Activated T-helper 2 cell treated with anti-CD3 and anti-CD28 coated beads, Interferon-gamma antibody, Interleukin-2, Interleukin-4, amounts not matched to agents 10 μg/mL and 5 μg/mL and 100 μg/mL, durations not matched to agents 14 hours and 24 hours and 36 hours (primary cell): Measurements from ENCODE around the gene SNX6. TPM values are rescaled to one million over a fixed set of nuclear protein-coding genes. Genes with fewer than 3 reads are reported as not detected.
A peak's percentile ranks its signal among the peaks of the same experiment; 100 is the strongest.
"Not testable (repeated sequence)": the region's sequence is repeated elsewhere in the genome, so short reads cannot be mapped to it uniquely, and the experiment has no call there.

Experiments used
- DNase-seq: peaks from one replicate; pipeline ENCODE4 v3.0.0; 2021; ENCODE audit warnings: low spot score
- H3K27ac Mint-ChIP-seq: one replicate; pipeline ENCODE4 v1.8.0; 2021; ENCODE audit warnings: mixed read lengths
- H3K27me3 Mint-ChIP-seq: one replicate; pipeline ENCODE4 v1.8.0; 2021; ENCODE audit warnings: low read depth, mixed read lengths
- H3K36me3 Mint-ChIP-seq: one replicate; pipeline ENCODE4 v1.8.0; 2021; ENCODE audit warnings: low read depth, mixed read lengths
- H3K4me1 Mint-ChIP-seq: one replicate; pipeline ENCODE4 v1.8.0; 2021; ENCODE audit warnings: low read depth, mixed read lengths
- H3K4me3 Mint-ChIP-seq: one replicate; pipeline ENCODE4 v1.8.0; 2021; ENCODE audit warnings: low read depth, mild to moderate bottlenecking, moderate library complexity, mixed read lengths
- H3K9me3 Mint-ChIP-seq: one replicate; pipeline ENCODE4 v1.8.0; 2021; ENCODE audit warnings: mixed read lengths
- intact Hi-C: fragments of 100-400 bp; cut with micrococcal nuclease; formaldehyde crosslinking; loops from one replicate; pipeline ENCODE4 v1.15.1; 2023
- total RNA-seq: library from RNA; stranded (reverse); gene quantifications from 2 replicates; pipeline ENCODE4 v1.2.3, GENCODE V29; 2022

SNX6 gene
- total RNA-seq, 1 donor from 2014 or later, result 66.6 TPM

DNA sequence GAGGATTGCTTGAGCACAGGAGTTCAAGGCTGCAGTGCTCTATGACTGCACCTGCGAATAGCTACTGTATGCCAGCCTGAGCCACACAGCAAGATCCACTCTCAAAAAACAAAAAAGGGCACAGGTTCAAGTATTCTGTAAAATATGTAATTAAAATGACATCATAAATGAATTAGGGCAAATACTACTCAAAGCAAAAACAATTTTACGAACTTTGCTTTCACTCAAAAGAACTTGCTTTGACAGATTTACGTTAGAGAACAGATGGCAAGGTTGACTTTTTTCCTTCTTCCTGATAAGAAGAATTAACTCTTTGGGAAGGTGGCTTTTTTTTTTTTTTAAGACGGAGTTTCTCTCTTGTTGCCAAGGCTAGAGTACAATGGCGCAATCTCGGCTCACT is 46.4 kb downstream of the SNX6 start:
- intact Hi-C loops, result no loop called here

DNA sequence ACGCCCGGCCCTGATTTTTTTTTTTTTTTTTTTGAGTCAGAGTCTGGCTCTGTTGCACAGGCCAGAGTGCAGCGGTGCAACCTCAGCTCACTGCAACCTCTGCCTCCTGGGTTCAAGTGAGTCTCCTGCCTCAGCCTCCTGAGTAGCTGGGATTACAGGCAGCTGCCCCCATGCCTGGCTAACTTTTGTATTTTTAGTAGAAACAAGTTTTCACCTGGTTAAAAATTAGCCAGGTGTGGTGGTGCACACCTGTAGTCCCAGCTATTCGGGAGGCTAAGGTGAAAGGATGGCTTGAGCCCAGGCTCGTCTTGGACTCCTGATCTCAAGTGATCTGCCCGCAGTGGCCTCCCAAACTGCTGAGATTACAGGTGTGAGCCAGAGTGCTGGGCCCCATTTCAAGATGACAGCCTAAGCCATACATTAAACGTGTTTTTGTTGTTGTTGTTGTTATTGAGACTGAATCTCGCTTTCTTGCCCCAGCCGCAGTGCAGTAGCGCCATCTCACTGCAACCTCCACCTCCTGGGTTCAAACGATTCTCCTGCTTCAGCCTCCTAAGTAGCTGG is 47.7 kb downstream of the SNX6 start:
- H3K36me3 Mint-ChIP-seq, result peaks cover 52% of the 10 kb centered on the region
- intact Hi-C loops, result no loop called here

More for the DNA sequence above, 46.4 kb downstream of the SNX6 start:
- H3K36me3 Mint-ChIP-seq, result peaks cover 52% of the 10 kb centered on the region
- H3K4me3 Mint-ChIP-seq, result no peak overlapping the region
- peaks cover 2% of the 10 kb centered on the region for H3K4me1 Mint-ChIP-seq
- no peak overlapping the region for H3K27ac Mint-ChIP-seq
- no peak for DNase-seq
- no peaks in the 10 kb centered on the region for H3K27me3 Mint-ChIP-seq
- no peaks in the 10 kb centered on the region for H3K9me3 Mint-ChIP-seq

DNA sequence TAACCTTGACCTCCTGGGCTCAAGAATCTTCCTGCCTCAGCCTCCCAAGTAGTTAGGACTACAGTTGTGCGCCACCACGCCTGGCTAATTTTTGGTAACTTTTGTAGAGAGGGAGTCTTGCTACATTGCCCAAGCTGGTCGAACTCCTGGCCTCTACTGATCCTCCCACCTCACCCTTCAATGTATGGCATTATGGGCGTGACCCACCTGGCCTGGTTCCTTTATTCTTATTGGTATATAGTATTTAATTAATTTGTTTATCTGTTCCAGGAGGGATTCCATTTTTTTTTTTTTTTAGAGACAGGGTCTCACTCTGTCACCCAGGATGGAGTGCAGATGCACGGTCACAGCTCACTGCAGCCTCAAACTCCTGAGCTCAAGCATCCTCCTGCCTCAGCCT is 49.6 kb downstream of the SNX6 start:
- no peak overlapping the region for H3K27ac Mint-ChIP-seq
- H3K27me3 Mint-ChIP-seq, result no peaks in the 10 kb centered on the region
- peaks cover 2% of the 10 kb centered on the region for H3K4me1 Mint-ChIP-seq
- no peak for DNase-seq
- no peak overlapping the region for H3K4me3 Mint-ChIP-seq
- intact Hi-C loops, result no loop called here
- peaks cover 57% of the 10 kb centered on the region for H3K36me3 Mint-ChIP-seq
- no peaks in the 10 kb centered on the region for H3K9me3 Mint-ChIP-seq

More for the DNA sequence above, 47.7 kb downstream of the SNX6 start:
- Mint-ChIP-seq H3K27me3 (no peaks in the 10 kb centered on the region), H3K9me3 (no peaks in the 10 kb centered on the region), H3K27ac (no peak overlapping the region), H3K4me3 (no peak overlapping the region), H3K4me1 (peaks cover 2% of the 10 kb centered on the region)
- no peak for DNase-seq

DNA sequence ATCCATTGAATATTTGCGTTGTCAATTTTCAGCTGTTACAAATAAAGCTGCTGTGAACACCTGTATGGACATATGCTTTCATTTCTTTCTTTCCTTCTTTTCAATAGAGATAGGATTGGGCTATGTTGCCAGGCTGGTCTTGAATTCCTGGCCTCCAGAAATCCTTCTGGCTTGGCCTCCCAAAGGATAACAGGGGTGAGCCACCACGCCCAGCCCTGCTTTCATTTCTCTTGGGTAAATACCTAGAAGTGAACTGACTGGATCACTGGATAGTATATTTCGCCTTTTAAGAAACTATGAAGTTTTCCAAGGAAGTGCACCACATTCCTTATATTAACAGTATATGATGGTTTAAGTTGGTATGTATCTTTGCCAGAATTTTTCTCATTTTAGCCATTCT is 58.2 kb downstream of the SNX6 start:
- Mint-ChIP-seq H3K9me3 (no peaks in the 10 kb centered on the region), H3K27me3 (no peaks in the 10 kb centered on the region), H3K4me3 (no peak overlapping the region), H3K4me1 (no peaks in the 10 kb centered on the region), H3K27ac (no peak overlapping the region), H3K36me3 (peaks cover 47% of the 10 kb centered on the region)
- intact Hi-C loops, result no loop called here
- no peak for DNase-seq

DNA sequence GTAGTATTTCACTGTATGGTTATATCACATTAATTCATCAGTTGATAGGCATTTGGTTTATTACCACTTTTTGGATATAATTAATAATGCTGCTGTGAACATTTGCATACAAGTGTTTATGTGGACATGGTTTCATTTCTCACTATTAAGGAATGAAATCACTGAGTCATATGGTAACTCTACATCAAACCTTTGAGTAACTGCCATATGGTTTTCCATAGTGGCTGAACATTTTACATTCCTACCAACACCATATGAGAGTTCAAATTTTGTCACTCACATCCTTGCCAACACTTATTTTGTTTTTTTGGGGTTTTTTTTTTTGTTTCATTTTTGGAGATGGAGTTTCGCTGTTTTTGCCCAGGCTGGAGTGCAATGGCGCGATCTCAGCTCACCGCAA is 60.2 kb downstream of the SNX6 start:
- H3K4me3 Mint-ChIP-seq, result no peak overlapping the region
- H3K27me3 Mint-ChIP-seq, result no peaks in the 10 kb centered on the region
- H3K27ac Mint-ChIP-seq, result no peak overlapping the region
- no peaks in the 10 kb centered on the region for H3K9me3 Mint-ChIP-seq
- DNase-seq, result no peak
- H3K36me3 Mint-ChIP-seq, result peaks cover 47% of the 10 kb centered on the region
- no peaks in the 10 kb centered on the region for H3K4me1 Mint-ChIP-seq
- intact Hi-C loops, result no loop called here

DNA sequence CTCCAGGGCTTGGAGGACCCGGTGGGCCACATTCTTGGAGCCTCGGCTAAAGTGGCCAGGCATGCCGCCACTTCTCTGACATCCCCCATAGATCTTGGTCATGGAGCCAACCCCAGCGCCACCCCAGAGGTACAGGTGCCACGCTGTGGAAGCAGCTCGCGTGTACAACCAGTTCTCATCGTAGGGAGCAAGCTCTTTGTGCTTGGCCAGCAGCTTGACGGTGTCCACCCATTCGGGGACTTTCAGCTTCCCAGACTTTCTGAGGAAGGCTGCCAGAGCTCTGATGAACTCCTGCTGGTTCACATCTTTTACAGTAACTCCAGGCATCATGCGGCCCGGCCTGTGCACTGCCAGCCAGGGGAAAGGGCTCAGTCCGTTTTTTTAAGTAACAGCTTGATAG is 61.1 kb downstream of the SNX6 start:
- Mint-ChIP-seq H3K36me3 (peaks cover 50% of the 10 kb centered on the region), H3K27ac (no peak overlapping the region), H3K4me3 (no peak overlapping the region), H3K9me3 (no peaks in the 10 kb centered on the region), H3K4me1 (no peaks in the 10 kb centered on the region), H3K27me3 (no peaks in the 10 kb centered on the region)
- DNase-seq, result no peak
- intact Hi-C loops, result no loop called here

DNA sequence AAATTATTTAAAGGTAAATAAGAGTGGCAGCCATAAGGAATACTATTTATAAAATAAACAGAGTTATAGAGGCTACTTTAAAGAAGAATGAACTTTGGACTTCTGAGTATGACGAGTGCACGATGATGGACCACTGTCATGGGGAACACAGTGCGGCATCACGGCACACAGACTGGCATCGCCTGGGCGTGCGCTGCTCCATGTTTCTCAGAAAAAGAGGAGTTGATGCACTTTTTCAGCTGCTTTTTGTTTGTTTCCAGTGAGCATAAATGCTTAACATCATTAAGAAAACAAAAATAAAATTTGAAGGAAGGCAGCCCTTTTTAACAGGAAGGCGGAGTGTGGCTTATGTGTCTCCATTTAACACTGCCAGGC is 67.2 kb downstream of the SNX6 start:
- intact Hi-C loops, result no loop called here
- no peak overlapping the region for H3K4me3 Mint-ChIP-seq

DNA sequence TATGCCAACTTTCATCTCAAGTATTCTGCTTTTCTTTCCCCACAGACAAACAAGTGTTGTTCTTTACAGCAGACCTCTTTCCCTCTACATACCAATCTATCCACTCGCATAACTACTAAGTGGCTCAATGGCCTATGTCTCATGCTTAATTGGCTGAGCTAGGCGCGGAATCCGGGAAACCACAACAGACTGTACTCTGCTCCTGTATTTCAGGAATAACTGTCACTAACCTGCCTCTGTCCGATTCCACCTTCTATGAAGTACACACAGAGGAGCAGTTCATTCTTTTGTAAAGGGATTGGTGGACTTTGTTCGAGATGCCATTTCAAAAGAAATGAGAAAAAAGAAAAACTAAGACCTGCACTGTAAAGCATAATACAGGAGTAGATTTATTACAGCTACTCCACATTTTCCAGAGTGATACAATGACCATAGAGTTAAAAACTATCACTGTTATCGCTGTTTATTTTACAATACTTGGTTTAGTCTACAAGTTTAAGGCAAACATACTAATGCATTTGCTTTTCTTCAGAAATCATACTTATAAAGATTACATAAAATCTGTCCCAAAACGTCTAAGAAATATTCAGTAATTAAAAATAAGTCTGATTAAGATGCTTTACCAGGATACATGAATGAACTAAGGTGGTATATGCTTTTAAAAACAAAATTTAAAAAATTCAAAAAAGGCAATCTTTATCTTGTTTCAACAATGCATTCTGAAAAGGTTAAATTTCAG is 67.7 kb downstream of the SNX6 start:
- DNase-seq, H3K4me1 Mint-ChIP-seq, H3K9me3 Mint-ChIP-seq, H3K27ac Mint-ChIP-seq, H3K27me3 Mint-ChIP-seq, H3K4me3 Mint-ChIP-seq, intact Hi-C loops: not testable (repeated sequence)
- H3K36me3 Mint-ChIP-seq, result peaks cover 23% of the 10 kb centered on the region

More for the DNA sequence above, 67.2 kb downstream of the SNX6 start:
- H3K27me3 Mint-ChIP-seq, result no peaks in the 10 kb centered on the region
- H3K9me3 Mint-ChIP-seq, result no peaks in the 10 kb centered on the region
- no peak for DNase-seq
- no peak overlapping the region for H3K27ac Mint-ChIP-seq
- no peaks in the 10 kb centered on the region for H3K4me1 Mint-ChIP-seq
- peaks cover 28% of the 10 kb centered on the region for H3K36me3 Mint-ChIP-seq

DNA sequence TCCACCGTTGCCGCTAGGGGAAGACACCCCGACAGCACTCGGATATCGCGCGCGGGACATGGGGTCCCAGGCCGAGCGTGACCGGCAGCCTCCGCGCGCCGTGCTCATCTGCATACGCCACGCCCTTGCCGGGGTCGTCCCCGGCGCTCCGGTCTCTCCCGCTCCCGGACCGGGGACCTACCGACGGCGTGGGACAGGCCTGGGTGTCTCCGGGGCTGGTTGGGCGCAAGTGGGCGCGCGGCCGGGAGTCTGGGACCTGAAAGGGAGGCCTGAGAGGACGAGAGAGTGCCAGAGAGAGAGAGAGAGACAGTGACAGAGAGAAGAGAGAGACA is 73.5 kb downstream of the SNX6 start:
- peaks cover 12% of the 10 kb centered on the region for H3K4me1 Mint-ChIP-seq
- H3K27ac Mint-ChIP-seq, DNase-seq, H3K27me3 Mint-ChIP-seq, H3K9me3 Mint-ChIP-seq, H3K4me3 Mint-ChIP-seq, intact Hi-C loops, H3K36me3 Mint-ChIP-seq: not testable (repeated sequence)

DNA sequence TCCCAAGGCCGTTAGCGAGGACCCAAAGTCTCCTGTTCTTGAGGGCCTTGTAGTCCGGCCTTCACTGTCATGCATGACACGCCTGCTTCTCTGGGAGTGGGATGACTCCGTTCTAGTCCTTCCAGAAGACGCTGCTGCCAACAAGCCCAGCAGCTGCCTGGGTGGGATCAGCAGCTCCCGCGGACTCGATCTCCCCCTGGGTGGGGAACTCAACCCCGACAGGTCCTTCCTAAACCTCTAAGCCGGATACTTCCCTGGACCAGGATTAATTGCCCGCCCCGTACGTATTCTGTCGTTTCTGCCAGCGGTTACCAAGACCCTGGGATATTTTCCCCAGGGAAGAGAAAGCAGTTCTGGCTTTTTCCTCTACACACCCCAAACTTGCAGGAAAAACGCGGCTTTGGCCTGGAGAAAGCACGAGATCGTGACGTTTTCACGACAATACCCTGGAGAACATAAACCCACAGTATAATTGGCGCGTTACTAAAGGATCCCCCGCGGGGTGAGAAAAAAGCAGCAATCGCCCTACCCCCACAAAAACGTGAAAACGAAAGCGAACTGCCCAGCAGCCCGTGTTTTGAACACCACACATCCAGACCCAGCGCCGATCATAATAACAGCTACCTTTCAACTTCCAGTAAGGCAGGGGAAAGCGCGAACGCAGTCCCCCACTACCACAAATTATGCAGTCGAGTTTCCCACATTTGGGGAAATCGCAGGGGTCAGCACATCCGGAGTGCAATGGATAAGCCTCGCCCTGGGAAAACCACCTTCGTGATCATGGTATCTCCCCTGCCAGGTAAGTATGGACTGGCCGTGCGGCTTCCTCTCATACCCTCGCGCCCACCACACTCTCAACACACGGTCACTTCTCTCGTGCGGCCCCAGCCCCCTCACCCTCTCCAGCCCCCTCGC is 74.1 kb downstream of the SNX6 start:
- H3K4me3 Mint-ChIP-seq, intact Hi-C loops, H3K9me3 Mint-ChIP-seq, DNase-seq, H3K27ac Mint-ChIP-seq, H3K36me3 Mint-ChIP-seq, H3K27me3 Mint-ChIP-seq: not testable (repeated sequence)
- H3K4me1 Mint-ChIP-seq, result peaks cover 14% of the 10 kb centered on the region

DNA sequence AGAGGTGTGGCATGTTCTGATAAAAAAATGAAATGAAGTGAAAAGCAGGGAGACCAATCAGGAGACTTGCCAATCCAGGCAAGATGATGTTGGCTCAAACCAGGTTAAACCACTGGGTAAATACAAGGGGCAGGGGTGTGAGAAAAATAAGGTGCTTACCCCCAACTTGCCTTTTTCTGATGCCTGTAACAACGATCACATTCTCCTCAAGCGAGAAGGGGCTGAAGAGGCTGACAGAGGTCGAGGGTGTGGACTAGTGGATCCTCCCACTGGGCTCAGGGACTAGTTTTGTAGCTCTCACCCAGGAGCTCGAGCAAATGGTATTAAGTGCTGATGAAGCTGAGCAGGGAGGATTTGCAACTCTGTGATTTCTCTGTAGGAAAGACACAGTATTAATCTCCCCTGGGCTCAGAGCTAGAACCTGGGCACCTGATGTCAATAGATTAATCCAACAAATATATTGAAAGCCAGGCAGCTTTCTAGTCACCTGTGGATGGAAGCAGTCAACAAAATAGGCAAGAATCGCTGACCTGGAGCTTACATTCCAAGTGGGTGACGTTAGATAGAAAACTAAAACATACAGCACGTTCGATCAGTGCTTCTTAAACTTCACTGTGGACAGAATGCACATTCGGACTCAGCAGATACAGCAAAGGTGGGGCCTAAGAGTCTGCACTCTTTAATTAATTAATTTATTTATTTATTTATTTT is 75.3 kb downstream of the SNX6 start:
- no peaks in the 10 kb centered on the region for H3K36me3 Mint-ChIP-seq
- H3K27ac Mint-ChIP-seq, result peak overlapping the region; percentile 20
- peaks cover 16% of the 10 kb centered on the region for H3K4me1 Mint-ChIP-seq
- H3K27me3 Mint-ChIP-seq, result no peaks in the 10 kb centered on the region
- intact Hi-C loops, result no loop called here
- H3K9me3 Mint-ChIP-seq, result no peaks in the 10 kb centered on the region
- DNase-seq, result no peak
- H3K4me3 Mint-ChIP-seq, result peak overlapping the region; percentile 40

DNA sequence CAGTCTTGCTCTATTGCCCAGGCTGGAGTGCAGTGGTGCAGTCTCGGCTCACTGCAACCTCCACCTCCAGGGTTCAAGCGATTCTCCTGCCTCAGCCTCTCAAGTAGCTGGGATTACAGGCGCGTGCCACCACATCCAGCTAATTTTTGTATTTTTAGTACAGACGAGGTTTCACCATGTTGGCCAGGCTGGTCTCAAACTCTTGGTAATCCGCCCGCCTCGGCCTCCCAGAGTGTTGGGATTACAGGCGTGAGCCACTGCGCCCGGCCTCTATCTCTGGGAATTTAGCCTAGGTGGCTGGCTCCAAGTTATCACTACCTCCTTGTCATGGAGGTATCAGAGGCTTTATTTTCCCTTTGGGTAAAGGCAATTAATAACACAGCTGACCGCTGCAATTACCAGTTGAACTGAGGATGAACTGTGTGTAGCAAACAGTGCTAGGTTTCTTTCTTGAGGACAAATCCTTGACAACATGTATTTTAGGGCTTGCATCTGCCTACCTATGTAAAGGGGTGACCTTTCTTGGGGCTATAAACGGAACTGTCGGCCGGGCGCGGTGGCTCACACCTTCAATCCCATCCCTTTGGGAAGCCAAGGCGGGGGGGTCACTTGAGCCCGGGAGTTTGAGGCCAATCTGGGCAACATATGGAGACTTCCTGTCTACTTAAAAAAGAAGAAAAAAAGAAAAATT is 80.5 kb downstream of the SNX6 start:
- intact Hi-C loops, DNase-seq, H3K27me3 Mint-ChIP-seq, H3K27ac Mint-ChIP-seq, H3K9me3 Mint-ChIP-seq, H3K4me3 Mint-ChIP-seq, H3K36me3 Mint-ChIP-seq: not testable (repeated sequence)
- peaks cover 16% of the 10 kb centered on the region for H3K4me1 Mint-ChIP-seq
